ENCODE results near the gene KRT86. TPM values are rescaled to one million over a fixed set of nuclear protein-coding genes. Genes with fewer than 3 reads are reported as not detected.
A peak's percentile ranks its signal among the peaks of the same experiment; 100 is the strongest.

KRT86 gene
- total and polyA plus RNA-seq, 8 donors: 0.07 to 1.7 (median 0.24) TPM; not detected in 1

GRCh38 chr12:52291267-52291935 is 17.0 kb downstream of the KRT86 start, which contains the start of gene KRT81:
Gene KRT81, minus strand, starts transcription at chr12:52291534. Its CDS starts 69 bp downstream, at chr12:52291465.
- ATAC-seq: no peak
- Histone ChIP-seq H3K4me1 (no peaks in the 10 kb centered on the region), H3K36me3 (no peaks in the 10 kb centered on the region), H3K4me3 (no peak within 1 kb of the TSS), H3K9me3 (no peaks in the 10 kb centered on the region), H3K27me3 (peaks cover 6 to 32% of the 10 kb centered on the region in 2 donors), H3K27ac (no peak within 1 kb of the TSS)
- intact Hi-C loops (cut with DNase I): no loop called here
- DNase-seq: no peak
- TF ChIP-seq CTCF (IDR thresholded peaks at IDR 0.05): no peak

DNA sequence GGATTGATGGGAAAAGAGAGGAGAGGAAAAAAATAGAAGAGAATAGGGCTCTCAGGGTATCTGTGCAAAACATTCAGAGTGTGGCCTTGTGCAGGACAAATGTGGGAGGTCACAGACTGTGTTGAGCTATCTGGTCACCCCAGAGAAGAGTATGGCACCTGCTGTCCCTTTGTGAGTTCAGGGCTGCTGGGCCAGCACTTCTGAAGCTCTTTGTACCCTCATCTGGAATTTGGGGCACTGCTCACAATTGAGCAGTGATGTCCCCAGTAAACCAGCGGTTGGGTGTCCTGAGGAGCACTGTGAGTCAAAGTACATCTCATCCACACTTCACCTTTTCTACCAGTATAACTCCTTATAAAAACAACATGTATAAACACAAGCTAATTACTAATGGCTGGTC is 19.5 kb downstream of the KRT86 start:
- no peaks in the 10 kb centered on the region for H3K4me1 ChIP-seq
- peaks cover 6 to 51% of the 10 kb centered on the region in 2 donors for H3K27me3 ChIP-seq
- intact Hi-C loops (cut with DNase I): no loop called here
- no peak for ATAC-seq
- no peak overlapping the region for H3K4me3 ChIP-seq
- H3K9me3 ChIP-seq: no peaks in the 10 kb centered on the region
- no peak for DNase-seq
- TF ChIP-seq CTCF (IDR thresholded peaks at IDR 0.05): no peak
- no peaks in the 10 kb centered on the region for H3K36me3 ChIP-seq
- no peak overlapping the region for H3K27ac ChIP-seq

- no peaks in the 10 kb centered on the region for H3K4me1 ChIP-seq
- no peak for DNase-seq
- H3K9me3 ChIP-seq: no peaks in the 10 kb centered on the region
- no peak overlapping the region for H3K27ac ChIP-seq
- intact Hi-C loops (cut with DNase I): no loop called here
- H3K36me3 ChIP-seq: no peaks in the 10 kb centered on the region
- no peak for ATAC-seq
- H3K4me3 ChIP-seq: no peak overlapping the region
- H3K27me3 ChIP-seq: peaks cover 6 to 51% of the 10 kb centered on the region in 2 donors
- no peak for TF ChIP-seq CTCF (IDR thresholded peaks at IDR 0.05)
Measured at GRCh38 chr12:52294803-52295202, 20.4 kb downstream of the KRT86 start.

- H3K4me1 ChIP-seq: no peaks in the 10 kb centered on the region
- H3K4me3 ChIP-seq: no peak overlapping the region
- ATAC-seq: no peak
- H3K36me3 ChIP-seq: no peaks in the 10 kb centered on the region
- intact Hi-C loops (cut with DNase I): no loop called here
- H3K27ac ChIP-seq: no peak overlapping the region
- H3K9me3 ChIP-seq: no peaks in the 10 kb centered on the region
- DNase-seq: no peak
- no peak for TF ChIP-seq CTCF (IDR thresholded peaks at IDR 0.05)
- peaks cover 6 to 51% of the 10 kb centered on the region in 2 donors for H3K27me3 ChIP-seq
Measured at GRCh38 chr12:52295663-52296062, 21.2 kb downstream of the KRT86 start.

DNA sequence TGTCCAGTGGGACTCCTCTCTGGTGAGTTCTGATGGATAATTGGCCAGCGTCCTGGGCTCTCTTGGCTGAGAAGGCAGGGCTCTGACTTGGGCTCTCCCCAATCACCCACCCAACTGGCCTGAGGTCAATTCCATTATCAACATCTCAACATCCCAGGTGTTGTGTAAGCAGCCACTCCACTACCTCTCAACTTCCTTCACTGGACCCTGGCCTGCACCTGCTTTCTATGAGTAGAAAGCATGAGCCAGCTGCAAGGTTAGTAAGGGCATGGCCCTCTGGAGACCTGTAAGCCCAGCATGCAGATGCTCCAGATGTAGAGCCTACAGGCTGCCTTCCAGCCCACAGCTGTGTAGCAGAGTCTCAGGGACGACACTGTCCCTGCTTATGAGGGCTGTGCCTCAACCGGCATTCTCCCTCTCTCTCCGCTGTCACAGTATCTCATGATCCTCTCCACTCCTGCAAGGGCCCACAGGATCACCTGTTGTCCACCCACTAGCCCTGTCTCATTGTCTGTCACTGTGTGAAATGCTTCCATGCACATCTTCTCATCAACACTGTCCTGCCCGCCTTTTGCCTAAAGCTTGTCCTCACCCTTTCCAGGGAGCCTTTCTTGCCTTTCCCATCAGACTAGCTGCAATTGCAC is 22.2 kb downstream of the KRT86 start:
- no peak overlapping the region for H3K27ac ChIP-seq
- no peak for TF ChIP-seq CTCF (IDR thresholded peaks at IDR 0.05)
- H3K9me3 ChIP-seq: no peaks in the 10 kb centered on the region
- H3K4me1 ChIP-seq: no peaks in the 10 kb centered on the region
- peaks cover 3 to 49% of the 10 kb centered on the region in 2 donors for H3K27me3 ChIP-seq
- ATAC-seq (peak; percentile 84), DNase-seq (no peak)
- intact Hi-C loops (cut with DNase I): no loop called here
- no peak overlapping the region for H3K4me3 ChIP-seq
- no peaks in the 10 kb centered on the region for H3K36me3 ChIP-seq

Measured in left lung (tissue), 10 donors.